ENCODE results near the gene ZNF160.
"Not testable (repeated sequence)": the region's sequence is repeated elsewhere in the genome, so short reads cannot be mapped to it uniquely, and the experiment has no call there.

ZNF160 gene

GRCh38 chr19:53091413-53092254 is 11.6 kb downstream of the ZNF160 start:
- no peak for DNase-seq

- DNase-seq = no peak
Measured at GRCh38 chr19:53088091-53088490, 15.1 kb downstream of the ZNF160 start.

- DNase-seq = no peak
Measured at GRCh38 chr19:53086949-53087348, 16.3 kb downstream of the ZNF160 start.

GRCh38 chr19:53085496-53085895 is 17.7 kb downstream of the ZNF160 start:
- DNase-seq = no peak

- DNase-seq = no peak
Measured at GRCh38 chr19:53082929-53083328, 20.3 kb downstream of the ZNF160 start.

- no peak for DNase-seq
Measured at GRCh38 chr19:53079313-53079924, 23.8 kb downstream of the ZNF160 start.

GRCh38 chr19:53078668-53079067 is 24.6 kb downstream of the ZNF160 start:
- DNase-seq = no peak

GRCh38 chr19:53076984-53077383 is 26.2 kb downstream of the ZNF160 start:
- DNase-seq = no peak

- no peak for DNase-seq
Measured at GRCh38 chr19:53068834-53069233, 34.4 kb downstream of the ZNF160 start.

GRCh38 chr19:53068199-53068598 is 35.0 kb downstream of the ZNF160 start:
- no peak for DNase-seq

GRCh38 chr19:53057904-53058580 is 45.2 kb downstream of the ZNF160 start:
- DNase-seq = no peak

GRCh38 chr19:53055117-53055516 is 48.1 kb downstream of the ZNF160 start:
- no peak for DNase-seq

GRCh38 chr19:53047379-53047778 is 55.8 kb downstream of the ZNF160 start:
- DNase-seq = no peak

GRCh38 chr19:53045536-53045935 is 57.7 kb downstream of the ZNF160 start:
- DNase-seq = no peak

GRCh38 chr19:53041366-53041765 is 61.9 kb downstream of the ZNF160 start:
- DNase-seq = no peak

GRCh38 chr19:53037101-53038097 is 65.8 kb downstream of the ZNF160 start:
- DNase-seq = peak; percentile 56

GRCh38 chr19:53034948-53035675 is 68.1 kb downstream of the ZNF160 start:
- DNase-seq = no peak

- DNase-seq = no peak
Measured at GRCh38 chr19:53034054-53034453, 69.2 kb downstream of the ZNF160 start.

GRCh38 chr19:53028306-53028705 is 74.9 kb downstream of the ZNF160 start:
- not testable (repeated sequence) for DNase-seq

- no peak for DNase-seq
Measured at GRCh38 chr19:53019684-53020083, 83.5 kb downstream of the ZNF160 start.
